ENCODE measurements around the gene MRPS10.

DNA sequence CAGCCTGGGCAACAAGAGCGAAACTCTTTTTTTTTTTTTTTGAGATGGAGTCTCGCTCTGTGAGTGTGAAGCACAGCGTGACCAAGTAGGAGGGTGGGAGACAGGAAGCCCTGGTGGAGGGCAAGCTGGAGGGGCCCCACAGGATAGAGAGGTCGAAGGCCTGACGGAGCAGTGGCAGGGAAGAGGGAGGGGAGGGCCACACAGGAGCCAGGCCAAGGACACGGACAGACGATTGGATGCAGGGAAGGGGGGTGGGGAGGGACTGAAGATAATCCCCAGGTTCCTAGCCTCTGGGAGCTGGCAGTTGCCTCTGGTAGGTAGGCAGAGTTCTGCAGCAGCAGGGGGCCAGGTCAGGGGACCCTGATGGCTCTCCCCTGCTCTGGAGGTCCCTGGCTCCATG lies 55.3 kb downstream of the MRPS10 start:
- TF ChIP-seq, protein P1, sequence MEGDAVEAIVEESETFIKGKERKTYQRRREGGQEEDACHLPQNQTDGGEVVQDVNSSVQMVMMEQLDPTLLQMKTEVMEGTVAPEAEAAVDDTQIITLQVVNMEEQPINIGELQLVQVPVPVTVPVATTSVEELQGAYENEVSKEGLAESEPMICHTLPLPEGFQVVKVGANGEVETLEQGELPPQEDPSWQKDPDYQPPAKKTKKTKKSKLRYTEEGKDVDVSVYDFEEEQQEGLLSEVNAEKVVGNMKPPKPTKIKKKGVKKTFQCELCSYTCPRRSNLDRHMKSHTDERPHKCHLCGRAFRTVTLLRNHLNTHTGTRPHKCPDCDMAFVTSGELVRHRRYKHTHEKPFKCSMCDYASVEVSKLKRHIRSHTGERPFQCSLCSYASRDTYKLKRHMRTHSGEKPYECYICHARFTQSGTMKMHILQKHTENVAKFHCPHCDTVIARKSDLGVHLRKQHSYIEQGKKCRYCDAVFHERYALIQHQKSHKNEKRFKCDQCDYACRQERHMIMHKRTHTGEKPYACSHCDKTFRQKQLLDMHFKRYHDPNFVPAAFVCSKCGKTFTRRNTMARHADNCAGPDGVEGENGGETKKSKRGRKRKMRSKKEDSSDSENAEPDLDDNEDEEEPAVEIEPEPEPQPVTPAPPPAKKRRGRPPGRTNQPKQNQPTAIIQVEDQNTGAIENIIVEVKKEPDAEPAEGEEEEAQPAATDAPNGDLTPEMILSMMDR (IDR thresholded peaks at IDR 0.05), result no peak
- no peak for TF ChIP-seq EZH2 (IDR thresholded peaks at IDR 0.05; ENCODE audit: borderline replicate concordance, insufficient read depth, low read depth, low read length, poor library complexity, severe bottlenecking)
